NCI-H774 (cell line): ENCODE measurements around the gene ZNF469.

Experiments used
- DNase-seq: peaks from one replicate; lab custom pipeline; 2025; lab: John Stamatoyannopoulos, UW

ZNF469 gene

DNA sequence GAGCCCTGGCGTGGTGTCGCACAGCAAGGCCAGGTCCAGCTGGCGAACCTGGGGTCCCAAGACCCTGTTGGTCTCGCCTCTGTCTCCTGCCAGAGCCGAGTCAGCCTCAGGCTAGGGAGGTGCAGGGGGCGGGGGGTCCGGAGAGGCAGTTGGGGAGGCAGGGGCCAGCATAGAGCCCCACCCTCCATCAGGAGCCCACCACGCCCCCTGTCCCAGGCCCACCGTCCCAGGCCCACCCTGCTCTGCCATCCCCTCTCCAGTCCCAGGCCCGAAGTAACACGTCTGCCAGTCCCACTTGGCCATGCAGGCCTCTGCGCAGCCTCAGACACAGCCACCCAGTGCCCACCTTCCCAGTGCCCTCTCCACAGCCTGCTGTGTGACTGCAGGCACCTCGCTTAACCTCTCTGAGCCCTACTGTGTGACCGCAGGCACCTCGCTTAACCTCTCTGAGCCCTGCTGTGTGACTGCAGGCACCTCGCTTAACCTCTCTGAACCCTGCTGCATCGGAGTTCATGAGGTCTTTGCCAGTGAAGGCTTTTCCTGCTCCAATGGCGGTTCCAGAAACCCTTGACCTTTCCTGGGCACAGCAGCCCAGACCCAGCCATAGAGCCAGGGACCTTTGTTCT lies 29.3 kb downstream of the ZNF469 start:
- no peak for DNase-seq

DNA sequence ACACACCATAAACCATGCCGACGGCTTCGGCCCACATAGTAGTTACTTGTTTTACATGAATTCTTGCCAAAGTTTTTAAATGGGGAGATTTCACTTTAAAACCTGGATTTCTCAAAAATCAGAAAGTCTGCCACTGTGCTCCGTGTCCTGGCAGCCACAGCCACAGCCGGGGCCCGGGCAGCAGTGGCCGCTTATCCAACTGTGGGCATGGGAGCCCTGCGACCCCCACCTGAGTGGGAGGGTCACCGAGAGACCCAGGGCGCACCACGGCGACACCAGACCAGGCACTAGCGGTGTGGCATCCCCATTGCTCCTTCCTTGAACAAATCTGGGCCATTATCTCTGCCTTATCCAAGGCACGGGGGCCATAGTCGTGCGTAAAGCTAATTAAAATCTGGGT lies 30.0 kb downstream of the ZNF469 start:
- no peak for DNase-seq

DNA sequence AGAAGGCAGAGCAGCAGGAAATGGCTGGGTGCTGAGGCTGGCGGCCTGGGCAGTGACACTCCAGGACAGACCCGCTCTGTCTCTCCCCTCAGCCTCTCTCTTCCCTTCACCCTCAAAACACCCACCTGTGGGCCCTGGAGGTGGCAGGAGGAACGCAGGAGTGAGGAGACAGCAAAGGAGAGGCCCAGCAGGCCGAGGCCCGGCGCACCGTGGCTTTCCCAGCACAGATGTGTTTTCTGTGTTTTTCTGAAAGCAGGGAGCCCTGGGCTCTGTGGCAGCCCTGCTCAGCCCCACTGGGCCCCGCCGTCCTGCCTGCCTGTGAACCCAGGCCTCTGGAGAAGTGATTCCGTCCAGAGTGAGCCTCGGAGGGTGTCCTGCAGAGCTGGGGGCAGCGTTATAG lies 30.5 kb downstream of the ZNF469 start:
- DNase-seq: no peak

DNA sequence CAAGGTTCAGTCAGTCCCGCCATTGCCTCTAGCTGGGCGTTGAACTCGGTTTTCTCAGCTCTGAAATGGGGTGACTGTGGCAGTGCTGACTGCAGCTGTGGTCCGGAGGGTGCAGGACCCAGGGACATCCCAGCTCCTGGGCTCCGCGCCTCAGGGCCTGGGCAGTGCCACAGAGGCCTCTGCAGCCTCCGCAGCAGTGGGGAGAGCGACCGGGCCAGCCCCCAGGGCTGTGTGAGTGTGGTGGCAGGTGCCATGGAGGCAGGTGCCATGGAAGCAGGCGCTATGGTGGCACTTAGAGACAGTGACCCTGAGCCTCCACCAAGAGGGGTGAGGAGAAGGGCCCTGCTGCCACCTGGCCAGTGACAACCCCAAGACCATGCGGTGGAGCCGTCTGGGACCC lies 30.9 kb downstream of the ZNF469 start:
- DNase-seq: no peak

DNA sequence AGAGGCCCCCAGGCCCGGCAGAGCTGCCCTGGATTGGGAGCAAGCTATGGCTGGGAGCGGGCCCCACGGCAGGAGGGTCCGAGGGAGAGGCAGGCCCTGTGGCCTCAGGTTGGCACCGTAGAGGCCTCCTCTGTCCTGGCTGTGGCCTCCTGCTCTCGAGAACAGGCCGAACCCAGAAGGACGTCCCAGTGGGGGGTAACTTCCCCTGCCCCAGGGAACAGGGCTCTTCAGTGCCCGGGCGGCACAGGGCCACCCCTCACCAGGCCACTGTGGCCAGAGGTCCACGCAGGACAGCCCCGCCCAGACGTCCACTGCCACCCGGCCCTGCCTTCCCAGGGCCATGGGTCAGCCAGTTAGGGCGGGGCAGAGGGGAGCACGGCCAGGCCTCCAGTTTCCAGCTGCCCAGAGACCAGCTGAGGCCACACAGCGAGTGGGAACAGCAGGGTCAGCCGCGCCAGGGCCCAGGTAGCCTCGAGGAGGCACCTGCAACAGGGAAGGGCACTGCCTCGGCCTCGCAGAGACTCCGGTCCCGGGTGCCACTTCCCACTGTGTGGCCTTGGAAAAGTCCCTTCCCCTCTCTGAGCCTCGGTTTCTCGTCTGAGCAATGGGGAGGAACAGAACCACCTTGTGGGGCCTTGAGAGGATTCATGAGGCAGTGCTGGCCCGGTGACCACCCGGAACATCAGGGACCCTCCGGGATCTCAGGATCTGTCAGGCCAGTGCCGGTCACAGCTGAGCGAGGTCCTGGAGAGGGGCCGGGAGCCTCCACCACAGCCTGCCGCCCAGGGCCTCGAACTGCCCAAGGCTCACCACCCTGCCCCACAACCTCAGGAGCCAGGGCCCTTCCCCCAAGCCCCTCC lies 32.0 kb downstream of the ZNF469 start:
- no peak for DNase-seq

DNA sequence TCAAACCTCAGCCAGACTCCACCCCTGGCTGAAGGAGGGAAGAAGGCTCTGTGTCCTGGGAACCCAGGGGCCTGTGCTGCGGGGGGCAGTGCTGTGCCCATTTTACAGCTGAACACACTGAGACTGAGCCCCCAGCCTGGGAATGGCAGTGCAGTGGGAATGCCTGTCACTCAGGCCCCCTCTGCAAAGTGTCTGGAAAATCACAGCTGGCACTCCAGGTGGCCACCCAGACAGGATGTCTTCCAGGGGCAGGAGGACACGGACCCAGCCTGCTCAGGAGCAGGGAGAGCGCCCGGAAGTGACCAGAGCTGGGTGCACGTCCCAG lies 32.6 kb downstream of the ZNF469 start:
- DNase-seq: no peak

DNA sequence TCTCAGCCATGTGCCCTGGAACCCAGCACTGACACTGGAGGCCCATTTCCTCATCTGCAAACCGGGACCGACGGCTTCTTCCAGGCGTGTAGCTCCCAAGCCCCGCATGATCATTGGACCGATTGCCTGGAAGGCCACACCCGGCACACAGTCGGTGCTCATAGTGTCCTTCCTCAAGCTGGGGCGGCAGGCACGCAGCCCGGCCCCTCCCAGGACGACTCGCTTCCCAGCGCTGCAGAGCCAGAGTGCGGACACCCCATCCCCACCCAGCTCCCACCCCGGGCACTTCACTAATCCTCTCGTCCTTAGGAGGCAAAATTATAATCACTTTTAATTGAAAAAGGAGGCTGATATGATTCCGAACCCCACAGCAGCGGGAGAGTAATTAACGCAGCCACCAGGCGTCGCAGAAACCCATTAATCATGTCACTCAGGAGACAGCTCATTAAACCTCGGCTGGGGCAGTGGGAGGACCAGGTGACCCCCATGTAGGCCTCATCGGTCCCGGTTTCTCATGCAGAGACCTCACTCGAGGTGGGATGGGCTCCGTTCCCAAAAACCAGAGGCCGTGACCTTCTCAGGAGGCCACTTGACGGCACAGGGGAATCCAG lies 33.1 kb downstream of the ZNF469 start:
- no peak for DNase-seq

DNA sequence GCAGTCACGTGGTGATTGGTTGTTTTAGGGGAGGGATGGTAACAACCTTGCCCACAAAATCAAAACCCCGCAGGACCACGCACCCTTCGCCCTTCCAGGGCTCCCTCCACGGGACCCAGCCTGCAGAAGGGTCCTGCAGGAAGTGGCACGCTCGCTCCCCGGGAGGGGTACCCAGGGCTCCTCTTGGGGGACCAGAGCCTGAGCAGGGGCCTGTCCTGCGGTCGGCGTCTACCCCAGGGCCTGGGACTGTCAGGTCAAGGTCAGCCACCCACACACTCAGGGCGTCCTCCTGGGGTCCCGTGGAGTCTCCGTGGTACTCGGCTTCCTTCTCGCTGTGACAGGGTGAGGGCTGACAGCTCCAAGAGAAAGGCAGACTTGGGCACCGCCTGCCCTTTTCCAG lies 33.9 kb downstream of the ZNF469 start:
- no peak for DNase-seq

DNA sequence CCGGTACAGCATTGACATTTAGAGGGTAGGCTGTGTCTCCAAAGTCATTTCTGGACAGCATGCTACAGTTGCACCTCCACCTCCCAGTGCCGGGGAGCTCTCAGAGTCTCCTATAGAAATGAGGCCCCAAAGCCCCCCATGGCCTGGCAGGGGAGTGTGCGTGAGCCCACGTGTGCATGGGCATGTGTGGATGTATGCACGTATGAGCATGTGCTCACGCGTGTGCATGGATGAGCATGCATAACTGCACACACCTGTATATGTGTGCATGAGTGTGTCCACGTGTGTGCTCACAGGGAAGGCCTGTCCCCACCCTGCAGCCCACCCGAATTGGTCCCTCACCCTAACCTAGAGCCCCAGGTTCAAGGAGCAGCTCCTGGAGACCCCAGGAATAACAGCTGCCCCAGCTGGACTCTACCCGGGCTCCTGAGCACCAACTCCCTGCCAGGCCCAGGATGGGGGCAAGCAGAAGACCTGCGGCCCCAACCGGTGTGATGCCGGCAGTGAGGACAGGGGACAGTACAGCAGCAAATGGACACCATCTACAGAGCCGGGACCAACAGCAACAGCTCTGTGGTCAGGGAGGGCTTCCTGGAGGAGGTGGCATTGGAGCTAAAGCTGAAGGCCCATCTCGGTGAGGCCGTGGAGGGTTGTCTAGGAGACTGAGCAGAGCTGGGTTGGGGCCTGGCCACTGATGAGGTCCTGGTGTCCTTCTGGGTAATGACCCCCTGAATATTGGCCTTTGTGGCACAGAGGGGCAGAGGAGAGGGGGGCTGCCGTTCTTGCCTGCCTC lies 35.1 kb downstream of the ZNF469 start:
- DNase-seq: no peak

DNA sequence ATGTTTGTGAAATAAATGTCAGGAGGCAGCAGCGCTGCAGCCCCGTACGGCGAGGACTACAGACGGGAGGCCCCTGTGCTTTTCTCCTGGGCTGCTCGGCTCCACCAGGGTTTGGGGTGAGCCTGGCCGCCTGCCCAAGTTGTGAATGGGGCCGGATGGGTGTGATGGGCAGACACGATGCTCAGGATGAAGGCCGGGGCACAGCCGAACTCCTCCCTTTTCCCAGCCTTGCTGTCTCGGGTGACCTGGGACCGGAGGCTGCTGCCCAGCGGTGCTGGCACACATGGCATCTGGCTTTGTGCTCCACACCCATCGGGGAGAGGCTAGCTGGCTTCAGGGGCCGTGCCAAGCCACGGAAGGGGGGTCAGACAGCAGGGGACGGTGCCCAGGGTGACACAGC lies 36.1 kb downstream of the ZNF469 start:
- DNase-seq: no peak

DNA sequence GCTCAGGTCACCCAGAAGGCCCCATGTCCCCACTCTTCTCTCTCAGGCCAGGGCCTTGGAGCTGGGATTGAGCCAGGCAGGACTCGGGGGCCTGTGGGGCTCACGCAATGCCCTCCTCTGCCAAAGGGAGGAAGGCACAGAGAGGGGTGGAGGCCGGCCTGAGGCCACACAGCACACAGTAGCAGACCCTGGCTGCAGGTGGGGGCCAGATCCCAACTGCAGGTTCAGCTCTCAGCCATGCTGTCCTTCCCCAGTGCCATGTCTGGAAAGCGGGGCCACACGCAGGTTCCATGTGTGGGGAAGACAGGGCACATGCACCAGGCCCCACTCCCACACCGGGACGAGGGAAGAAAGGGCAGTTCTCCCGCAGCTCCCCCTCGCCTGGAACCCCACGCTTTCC lies 37.0 kb downstream of the ZNF469 start:
- no peak for DNase-seq

DNA sequence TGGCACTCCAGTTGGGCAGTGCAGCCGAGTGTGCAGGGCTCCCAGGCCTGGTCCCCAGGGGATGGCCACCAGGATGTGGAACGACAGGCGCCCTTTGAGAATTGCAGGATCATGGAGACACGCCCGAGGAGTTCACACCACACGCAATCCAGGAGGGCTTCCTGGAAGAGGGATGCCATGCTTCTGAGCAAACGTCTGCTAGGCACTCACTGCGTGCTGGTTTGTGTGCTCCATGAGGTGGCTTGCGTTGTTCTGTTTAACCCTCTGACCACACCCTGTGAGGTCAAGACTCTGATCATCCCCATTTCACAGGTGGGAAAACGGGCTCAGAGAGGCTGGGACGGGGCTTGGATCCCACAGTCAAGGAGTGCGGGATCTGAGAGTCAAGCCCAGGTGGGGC lies 37.7 kb downstream of the ZNF469 start:
- no peak for DNase-seq

DNA sequence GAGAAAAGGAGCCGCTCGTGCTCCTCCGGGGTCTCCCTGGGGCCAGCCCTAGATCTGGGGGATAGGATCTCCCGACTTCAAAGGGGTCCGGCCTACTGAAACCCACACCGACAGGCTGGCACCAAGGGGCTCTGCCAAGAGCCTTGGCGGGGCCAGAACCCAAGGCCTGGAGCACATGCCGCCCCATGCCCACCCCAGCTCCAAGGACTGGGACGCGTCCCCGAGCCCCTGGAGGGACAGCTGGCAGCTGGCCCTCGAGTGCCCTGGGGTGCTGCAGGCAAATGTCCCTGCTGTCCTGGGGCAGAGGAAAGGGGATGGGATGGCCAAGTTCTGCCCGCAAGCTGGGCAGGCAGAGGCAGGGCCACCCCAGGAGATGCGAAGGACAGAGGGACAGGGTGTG lies 38.5 kb downstream of the ZNF469 start:
- no peak for DNase-seq

DNA sequence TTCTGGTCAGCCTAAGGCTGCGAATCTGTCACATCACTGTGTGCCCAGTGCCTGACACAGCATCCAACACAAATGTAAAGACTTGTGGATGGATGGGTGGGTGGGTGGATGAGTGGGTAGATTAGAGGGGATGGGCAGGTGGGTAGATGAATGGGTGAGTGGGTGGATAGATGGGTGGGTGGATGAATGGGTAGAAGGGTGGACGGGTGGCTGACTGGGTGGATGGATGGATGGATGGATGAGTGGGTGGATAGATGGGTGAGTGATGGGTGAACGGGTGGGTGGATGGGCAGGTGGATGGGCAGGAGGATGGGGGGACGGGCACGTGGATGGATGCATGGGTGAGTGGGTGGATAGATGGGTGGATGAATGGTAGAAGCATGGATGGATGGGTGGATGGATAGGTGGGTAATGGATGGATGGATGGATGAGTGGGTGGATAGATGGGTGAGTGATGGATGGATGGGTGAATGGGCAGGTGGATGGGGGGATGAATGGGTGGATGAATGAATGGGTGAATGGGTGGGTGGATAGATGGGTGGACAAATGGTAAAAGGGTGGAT lies 39.2 kb downstream of the ZNF469 start:
- no peak for DNase-seq

DNA sequence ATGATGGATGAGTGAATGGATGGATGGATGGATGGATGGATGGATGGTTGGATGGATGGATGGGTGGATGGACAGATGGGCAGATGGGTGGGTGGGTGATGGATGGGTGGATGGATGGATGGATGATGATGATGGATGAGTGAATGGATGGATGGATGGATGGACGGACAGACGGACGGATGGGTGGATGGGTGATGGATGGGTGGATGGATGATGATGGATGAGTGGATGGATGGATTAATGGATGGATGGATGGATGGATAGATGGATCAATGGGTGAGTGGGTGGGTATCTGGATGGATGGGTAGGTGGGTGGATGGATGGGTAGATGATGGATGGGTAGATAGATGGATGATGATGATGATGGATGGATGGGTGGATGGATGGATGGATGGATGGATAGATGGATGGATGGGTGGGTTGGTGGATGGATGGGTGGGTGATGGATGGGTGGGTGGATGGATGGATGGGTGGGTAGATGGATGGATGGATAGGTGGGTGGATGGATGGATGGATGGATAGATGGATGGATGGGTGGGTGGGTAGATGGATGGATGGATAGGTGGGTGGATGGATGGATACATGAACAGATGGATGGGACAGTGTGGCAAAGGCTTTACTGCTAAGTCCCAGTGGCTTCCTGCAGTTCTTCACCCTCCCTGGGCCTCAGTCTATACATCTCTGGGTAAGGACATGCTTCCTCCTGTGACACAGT lies 40.1 kb downstream of the ZNF469 start:
- no peak for DNase-seq

DNA sequence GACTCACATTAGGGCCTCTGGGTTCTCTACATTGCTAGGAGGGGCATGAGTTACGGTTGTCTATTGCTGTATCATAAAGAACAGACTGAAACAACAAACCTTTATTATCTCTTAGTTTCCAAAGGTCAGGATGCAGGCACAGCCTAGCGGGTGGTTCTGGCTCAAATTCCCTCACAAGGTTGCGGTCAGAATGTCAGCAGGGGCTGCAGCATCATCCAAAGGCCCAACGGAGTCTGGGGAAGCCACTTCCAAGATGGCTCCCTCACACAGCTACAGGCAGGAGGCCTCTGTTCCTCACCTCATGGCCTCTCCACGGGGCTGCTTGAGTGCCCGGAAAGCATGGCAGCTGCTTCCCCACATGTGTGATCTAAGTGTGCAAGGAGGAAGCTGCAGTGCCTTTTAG lies 40.7 kb downstream of the ZNF469 start:
- no peak for DNase-seq

DNA sequence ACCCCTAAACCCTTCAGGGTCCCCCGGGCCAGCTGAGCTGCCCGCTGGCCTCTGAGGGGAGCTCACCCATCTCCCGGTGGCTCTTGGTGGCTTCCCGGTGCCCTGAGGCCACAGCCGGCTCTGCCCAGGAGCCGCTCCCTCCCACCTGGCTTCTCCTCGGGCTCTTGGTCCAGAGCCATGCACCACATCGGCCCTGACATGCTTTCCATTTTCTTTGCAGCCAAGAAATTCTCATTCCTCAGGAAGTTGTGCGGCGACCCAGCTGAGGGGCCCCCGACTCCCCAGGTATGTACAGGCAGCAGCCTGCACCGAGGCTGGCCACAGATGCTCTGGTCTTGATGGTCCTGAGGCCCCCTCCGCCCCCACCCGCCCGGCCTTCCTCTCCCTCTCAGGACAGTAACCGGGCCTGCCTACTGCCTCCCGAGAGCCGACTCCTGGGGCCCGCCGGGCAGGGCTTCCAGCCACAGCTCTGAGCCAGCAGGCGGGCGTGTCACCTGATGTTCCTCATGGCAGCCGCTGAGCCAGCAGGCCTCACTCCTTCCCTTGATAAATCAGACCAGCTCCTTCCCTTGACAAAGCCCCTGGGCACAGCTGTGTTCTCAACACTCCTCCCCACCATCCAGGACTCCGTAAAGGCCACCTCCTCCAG lies 42.0 kb downstream of the ZNF469 start:
- DNase-seq: no peak

DNA sequence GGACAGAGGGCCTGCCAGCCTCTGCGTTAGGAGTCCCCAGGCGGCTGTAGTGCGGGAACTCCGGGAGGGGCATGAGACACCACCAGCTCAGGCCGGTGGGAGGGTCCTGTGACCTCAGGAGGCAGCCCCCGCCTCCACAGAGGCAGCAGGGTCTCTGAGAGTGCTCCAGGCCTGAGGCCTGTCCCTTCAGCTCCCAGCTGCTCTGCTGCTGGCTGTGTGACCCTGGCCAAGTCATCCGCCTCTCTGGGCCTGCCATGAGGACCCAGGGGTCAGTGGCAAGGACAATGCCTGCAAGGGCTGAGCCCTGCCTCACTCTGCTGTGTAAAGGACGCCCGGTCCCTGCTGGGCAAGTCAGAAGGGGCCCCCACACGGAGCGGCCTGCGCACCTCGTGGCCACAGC lies 43.3 kb downstream of the ZNF469 start:
- no peak for DNase-seq

DNA sequence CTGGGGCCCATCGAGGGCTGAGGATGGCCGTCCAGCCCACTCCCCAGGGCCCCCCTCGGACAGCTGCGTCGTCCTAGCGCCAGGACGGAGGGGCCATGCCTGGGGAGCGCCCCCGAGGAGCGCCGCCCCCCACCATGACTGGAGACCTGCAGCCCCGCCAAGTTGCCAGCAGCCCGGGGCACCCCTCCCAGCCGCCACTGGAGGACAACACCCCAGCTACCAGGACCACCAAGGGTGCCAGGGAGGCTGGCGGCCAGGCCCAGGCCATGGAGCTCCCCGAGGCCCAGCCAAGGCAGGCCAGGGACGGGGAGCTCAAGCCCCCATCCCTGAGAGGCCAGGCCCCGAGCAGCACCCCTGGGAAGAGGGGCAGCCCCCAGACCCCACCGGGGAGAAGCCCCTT lies 44.6 kb downstream of the ZNF469 start:
- DNase-seq: no peak

DNA sequence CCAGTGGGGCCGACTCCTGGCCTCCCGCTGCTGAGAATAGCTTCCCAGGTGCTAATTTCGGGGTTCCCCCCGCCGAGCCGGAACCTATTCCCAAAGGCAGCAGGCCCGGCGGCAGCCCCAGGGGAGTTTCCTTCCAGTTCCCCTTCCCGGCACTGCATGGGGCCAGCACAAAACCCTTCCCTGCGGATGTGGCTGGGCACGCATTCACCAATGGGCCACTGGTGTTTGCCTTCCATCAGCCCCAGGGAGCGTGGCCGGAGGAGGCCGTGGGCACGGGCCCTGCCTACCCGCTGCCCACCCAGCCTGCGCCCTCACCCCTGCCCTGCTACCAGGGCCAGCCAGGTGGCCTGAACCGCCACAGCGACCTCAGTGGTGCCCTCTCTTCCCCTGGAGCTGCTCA lies 45.4 kb downstream of the ZNF469 start:
- no peak for DNase-seq
